ENCODE results near the gene PSTPIP2.

Gene PSTPIP2

GRCh38 chr18:46037512-46038305 is 34.4 kb downstream of the PSTPIP2 start:
- Mint-ChIP-seq H3K4me1 (ENCODE audit: low read depth) (peaks cover 90% of the 10 kb centered on the region), H3K27me3 (peaks cover 4% of the 10 kb centered on the region), H3K4me3 (no peak overlapping the region), H3K27ac (peak overlapping the region; percentile 64), H3K9me3 (no peaks in the 10 kb centered on the region), H3K36me3 (ENCODE audit: low read depth) (peaks cover 79% of the 10 kb centered on the region)
- intact Hi-C loops (cut with micrococcal nuclease), result no loop called here

- intact Hi-C loops (cut with micrococcal nuclease), result no loop called here
Observed at GRCh38 chr18:46035696-46036680, 36.1 kb downstream of the PSTPIP2 start.

GRCh38 chr18:46034230-46034629 is 37.8 kb downstream of the PSTPIP2 start:
- H3K4me1 Mint-ChIP-seq (ENCODE audit: low read depth), result peaks cover 82% of the 10 kb centered on the region
- peaks cover 7% of the 10 kb centered on the region for H3K27me3 Mint-ChIP-seq
- H3K4me3 Mint-ChIP-seq, result no peak overlapping the region
- intact Hi-C loops (cut with micrococcal nuclease), result loop anchor here (5.0 kb wide), 1 partner anchor 38 kb away; the partner anchor contains the start of gene PSTPIP2
- no peaks in the 10 kb centered on the region for H3K9me3 Mint-ChIP-seq
- no peak overlapping the region for H3K27ac Mint-ChIP-seq
- H3K36me3 Mint-ChIP-seq (ENCODE audit: low read depth), result peaks cover 82% of the 10 kb centered on the region

More at GRCh38 chr18:46035696-46036680, 36.1 kb downstream of the PSTPIP2 start:
- peaks cover 3% of the 10 kb centered on the region for H3K27me3 Mint-ChIP-seq
- peaks cover 88% of the 10 kb centered on the region for H3K4me1 Mint-ChIP-seq (ENCODE audit: low read depth)
- no peak overlapping the region for H3K27ac Mint-ChIP-seq
- H3K36me3 Mint-ChIP-seq (ENCODE audit: low read depth), result peaks cover 83% of the 10 kb centered on the region
- no peak overlapping the region for H3K4me3 Mint-ChIP-seq
- H3K9me3 Mint-ChIP-seq, result no peaks in the 10 kb centered on the region

GRCh38 chr18:46031741-46032140 is 40.3 kb downstream of the PSTPIP2 start:
- intact Hi-C loops (cut with micrococcal nuclease), result loop anchor here (5.0 kb wide), 1 partner anchor 41 kb away; the partner anchor contains the start of gene PSTPIP2
- peaks cover 17% of the 10 kb centered on the region for H3K27me3 Mint-ChIP-seq
- peaks cover 66% of the 10 kb centered on the region for H3K4me1 Mint-ChIP-seq (ENCODE audit: low read depth)
- no peak overlapping the region for H3K27ac Mint-ChIP-seq
- H3K4me3 Mint-ChIP-seq, result no peak overlapping the region
- no peaks in the 10 kb centered on the region for H3K9me3 Mint-ChIP-seq
- peaks cover 73% of the 10 kb centered on the region for H3K36me3 Mint-ChIP-seq (ENCODE audit: low read depth)

GRCh38 chr18:46028536-46028891 is 43.5 kb downstream of the PSTPIP2 start:
- Mint-ChIP-seq H3K9me3 (no peaks in the 10 kb centered on the region), H3K27ac (peak overlapping the region; percentile 44), H3K4me3 (peak overlapping the region; percentile 73), H3K4me1 (ENCODE audit: low read depth) (peaks cover 55% of the 10 kb centered on the region), H3K36me3 (ENCODE audit: low read depth) (peaks cover 82% of the 10 kb centered on the region), H3K27me3 (peaks cover 17% of the 10 kb centered on the region)
- intact Hi-C loops (cut with micrococcal nuclease), result no loop called here

- Mint-ChIP-seq H3K9me3 (no peaks in the 10 kb centered on the region), H3K36me3 (ENCODE audit: low read depth) (peaks cover 67% of the 10 kb centered on the region), H3K27ac (peak overlapping the region; percentile 56), H3K27me3 (no peaks in the 10 kb centered on the region), H3K4me1 (ENCODE audit: low read depth) (peaks cover 42% of the 10 kb centered on the region), H3K4me3 (no peak overlapping the region)
- intact Hi-C loops (cut with micrococcal nuclease), result no loop called here
Observed at GRCh38 chr18:46019936-46020335, 52.1 kb downstream of the PSTPIP2 start.

- Mint-ChIP-seq H3K4me3 (no peak overlapping the region), H3K36me3 (ENCODE audit: low read depth) (peaks cover 69% of the 10 kb centered on the region), H3K9me3 (no peaks in the 10 kb centered on the region), H3K4me1 (ENCODE audit: low read depth) (peaks cover 58% of the 10 kb centered on the region), H3K27ac (peak overlapping the region; percentile 72), H3K27me3 (no peaks in the 10 kb centered on the region)
- intact Hi-C loops (cut with micrococcal nuclease), result loop anchor here (5.0 kb wide), 1 partner anchor 59 kb away; the partner anchor contains the start of gene PSTPIP2
Observed at GRCh38 chr18:46013484-46014189, 58.4 kb downstream of the PSTPIP2 start.

GRCh38 chr18:46010676-46011075 is 61.4 kb downstream of the PSTPIP2 start:
- intact Hi-C loops (cut with micrococcal nuclease), result loop anchor here (5.0 kb wide), 1 partner anchor 62 kb away; the partner anchor contains the start of gene PSTPIP2
- H3K4me3 Mint-ChIP-seq, result peak overlapping the region; percentile 17
- H3K27me3 Mint-ChIP-seq, result peaks cover 3% of the 10 kb centered on the region
- H3K36me3 Mint-ChIP-seq (ENCODE audit: low read depth), result peaks cover 67% of the 10 kb centered on the region
- peaks cover 71% of the 10 kb centered on the region for H3K4me1 Mint-ChIP-seq (ENCODE audit: low read depth)
- peak overlapping the region; percentile 83 for H3K27ac Mint-ChIP-seq
- H3K9me3 Mint-ChIP-seq, result no peaks in the 10 kb centered on the region

GRCh38 chr18:46010050-46010449 is 62.0 kb downstream of the PSTPIP2 start:
- intact Hi-C loops (cut with micrococcal nuclease), result loop anchor here (5.0 kb wide), 1 partner anchor 62 kb away; the partner anchor contains the start of gene PSTPIP2
- peak overlapping the region; percentile 37 for H3K4me3 Mint-ChIP-seq
- peaks cover 67% of the 10 kb centered on the region for H3K4me1 Mint-ChIP-seq (ENCODE audit: low read depth)
- H3K27ac Mint-ChIP-seq, result peak overlapping the region; percentile 83
- no peaks in the 10 kb centered on the region for H3K9me3 Mint-ChIP-seq
- peaks cover 3% of the 10 kb centered on the region for H3K27me3 Mint-ChIP-seq
- peaks cover 63% of the 10 kb centered on the region for H3K36me3 Mint-ChIP-seq (ENCODE audit: low read depth)

GRCh38 chr18:46009125-46009840 is 62.8 kb downstream of the PSTPIP2 start:
- H3K27me3 Mint-ChIP-seq, result peaks cover 3% of the 10 kb centered on the region
- H3K4me3 Mint-ChIP-seq, result peak overlapping the region; percentile 52
- peaks cover 60% of the 10 kb centered on the region for H3K4me1 Mint-ChIP-seq (ENCODE audit: low read depth)
- no peaks in the 10 kb centered on the region for H3K9me3 Mint-ChIP-seq
- H3K36me3 Mint-ChIP-seq (ENCODE audit: low read depth), result peaks cover 63% of the 10 kb centered on the region
- H3K27ac Mint-ChIP-seq, result peak overlapping the region; percentile 83
- intact Hi-C loops (cut with micrococcal nuclease), result loop anchor here (2.0 to 5.0 kb wide), 2 partner anchors 33 to 42 kb away; partner anchors contain the start of gene EPG5

- intact Hi-C loops (cut with micrococcal nuclease), result loop anchor here (2.0 to 5.0 kb wide), 2 partner anchors 34 to 42 kb away; partner anchors contain the start of gene EPG5
- Mint-ChIP-seq H3K9me3 (no peaks in the 10 kb centered on the region), H3K27ac (peak overlapping the region; percentile 83), H3K4me3 (peak overlapping the region; percentile 52), H3K4me1 (ENCODE audit: low read depth) (peaks cover 52% of the 10 kb centered on the region), H3K27me3 (peaks cover 3% of the 10 kb centered on the region), H3K36me3 (ENCODE audit: low read depth) (peaks cover 71% of the 10 kb centered on the region)
Observed at GRCh38 chr18:46008531-46008930, 63.5 kb downstream of the PSTPIP2 start.

GRCh38 chr18:46007165-46007564 is 64.9 kb downstream of the PSTPIP2 start:
- intact Hi-C loops (cut with micrococcal nuclease), result loop anchor here (5.0 kb wide), 1 partner anchor 35 kb away; no protein-coding TSS in a partner anchor
- no peak overlapping the region for H3K27ac Mint-ChIP-seq
- peaks cover 79% of the 10 kb centered on the region for H3K36me3 Mint-ChIP-seq (ENCODE audit: low read depth)
- H3K4me3 Mint-ChIP-seq, result no peak overlapping the region
- H3K9me3 Mint-ChIP-seq, result peaks cover 11% of the 10 kb centered on the region
- H3K27me3 Mint-ChIP-seq, result peaks cover 3% of the 10 kb centered on the region
- peaks cover 44% of the 10 kb centered on the region for H3K4me1 Mint-ChIP-seq (ENCODE audit: low read depth)
